ENCODE results near the gene C1QTNF2. TPM values are rescaled to one million over a fixed set of nuclear protein-coding genes. Genes with fewer than 3 reads are reported as not detected.

C1QTNF2 gene
- total and polyA plus RNA-seq, 8 donors: 0.45 to 4.0 (median 1.1) TPM; not detected in 2

- Histone ChIP-seq H3K9me3 (no peaks in the 10 kb centered on the region), H3K4me3 (no peak overlapping the region), H3K27ac (peak overlapping the region in 3 of 5 donors; percentile 59 to 71 (median 62)), H3K36me3 (no peaks in the 10 kb centered on the region), H3K4me1 (peaks cover 0 to 43% (median 20%) of the 10 kb centered on the region in 4 donors), H3K27me3 (no peaks in the 10 kb centered on the region)
- WGBS, 5 donors: 59 to 83% (median 74%) methylated on average over 7 of the region's 7 CpGs
- DNase-seq: no peak
- intact Hi-C loops (cut with DNase I; ENCODE audit: low total_unique reads): no loop called here
- TF ChIP-seq EP300 (IDR thresholded peaks at IDR 0.05): no peak
- no peak for TF ChIP-seq POLR2AphosphoS5 (IDR thresholded peaks at IDR 0.05)
- TF ChIP-seq CTCF (IDR thresholded peaks at IDR 0.05): no peak
Measured at GRCh38 chr5:160357394-160357793, 13.0 kb downstream of the C1QTNF2 start.

GRCh38 chr5:160356550-160357347 is 13.7 kb downstream of the C1QTNF2 start:
- H3K27ac ChIP-seq: peak overlapping the region in 1 of 5 donors; percentile 71
- DNase-seq: peak in 1 of 2 donors; percentile 51

GRCh38 chr5:160354666-160355065 is 15.8 kb downstream of the C1QTNF2 start:
- Histone ChIP-seq H3K36me3 (peaks cover 0 to under 1% (median under 1%) of the 10 kb centered on the region in 4 donors), H3K27ac (no peak overlapping the region), H3K4me3 (no peak overlapping the region), H3K4me1 (peaks cover 0 to 30% (median 15%) of the 10 kb centered on the region in 4 donors), H3K27me3 (no peaks in the 10 kb centered on the region), H3K9me3 (no peaks in the 10 kb centered on the region)
- intact Hi-C loops (cut with DNase I; ENCODE audit: low total_unique reads): no loop called here
- no peak for DNase-seq
- TF ChIP-seq POLR2AphosphoS5 (IDR thresholded peaks at IDR 0.05) (no peak), POLR2A (IDR thresholded peaks at IDR 0.05) (no peak), CTCF (IDR thresholded peaks at IDR 0.05) (no peak), EP300 (IDR thresholded peaks at IDR 0.05) (no peak)
- WGBS, 5 donors: 92 to 97% (median 93%) methylated on average over 14 of the region's 14 CpGs

More at GRCh38 chr5:160356550-160357347, 13.7 kb downstream of the C1QTNF2 start:
- Histone ChIP-seq H3K27me3 (no peaks in the 10 kb centered on the region), H3K4me1 (peaks cover 0 to 43% (median 20%) of the 10 kb centered on the region in 4 donors), H3K9me3 (no peaks in the 10 kb centered on the region), H3K36me3 (no peaks in the 10 kb centered on the region), H3K4me3 (no peak overlapping the region)
- intact Hi-C loops (cut with DNase I; ENCODE audit: low total_unique reads): no loop called here
- WGBS, 5 donors: 56 to 69% (median 67%) methylated on average over 5 to 7 of the region's 7 CpGs
- no peak for TF ChIP-seq POLR2AphosphoS5 (IDR thresholded peaks at IDR 0.05)
- no peak for TF ChIP-seq CTCF (IDR thresholded peaks at IDR 0.05)
- TF ChIP-seq POLR2A (IDR thresholded peaks at IDR 0.05): no peak
- TF ChIP-seq EP300 (IDR thresholded peaks at IDR 0.05): no peak

GRCh38 chr5:160353379-160353778 is 17.0 kb downstream of the C1QTNF2 start:
- H3K9me3 ChIP-seq: no peaks in the 10 kb centered on the region
- H3K27ac ChIP-seq: no peak overlapping the region
- peaks cover 0 to 17% (median 6%) of the 10 kb centered on the region in 4 donors for H3K4me1 ChIP-seq
- intact Hi-C loops (cut with DNase I; ENCODE audit: low total_unique reads): no loop called here
- H3K4me3 ChIP-seq: no peak overlapping the region
- DNase-seq: no peak
- H3K27me3 ChIP-seq: no peaks in the 10 kb centered on the region
- 85 to 91% (median 87%) methylated on average over 8 of the region's 8 CpGs for WGBS, 5 donors
- peaks cover 0 to 10% (median 1%) of the 10 kb centered on the region in 4 donors for H3K36me3 ChIP-seq
- TF ChIP-seq CTCF (IDR thresholded peaks at IDR 0.05) (no peak), POLR2A (IDR thresholded peaks at IDR 0.05) (no peak), EP300 (IDR thresholded peaks at IDR 0.05) (no peak), POLR2AphosphoS5 (IDR thresholded peaks at IDR 0.05) (no peak)

Measured in stomach (tissue), 9 donors.